ENCODE measurements around the gene MTSS2. TPM values are rescaled to one million over a fixed set of nuclear protein-coding genes. Genes with fewer than 3 reads are reported as not detected.

Gene MTSS2
- total and polyA plus RNA-seq, 2 of the 4 experiments (the other 2 are of a cell fraction), result 9.1 to 86.2 TPM

DNA sequence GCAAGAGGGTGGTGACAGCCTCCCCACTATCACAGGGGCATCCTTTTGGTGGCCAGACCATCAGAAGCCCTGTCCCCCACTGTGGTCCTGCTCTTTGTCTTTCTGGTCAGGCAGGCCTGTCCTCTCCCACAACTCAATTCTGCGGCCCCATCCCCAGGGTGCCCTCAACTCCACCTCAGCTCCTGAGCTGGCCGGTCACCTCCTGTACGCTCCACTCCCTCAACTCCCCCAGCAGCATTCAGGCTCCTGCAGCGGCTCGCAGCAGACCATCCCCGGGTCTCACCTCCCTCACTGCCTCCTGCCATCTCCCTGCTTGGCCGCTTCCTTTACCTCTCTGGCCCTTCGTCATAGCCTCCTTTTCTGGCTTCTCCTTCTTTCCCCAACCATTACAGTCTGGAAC is 43.4 kb upstream of the MTSS2 start:
- no peak overlapping the region for H2AK5ac ChIP-seq (ENCODE audit: low read depth, low read length)
- no peak overlapping the region for H3K14ac ChIP-seq (replicated peaks; ENCODE audit: low read depth, low read length)
- BruUV-seq (replicated peaks), result no TSS peak
- no peaks in the 10 kb centered on the region for H3K9me1 ChIP-seq (ENCODE audit: insufficient read depth, low read length)
- H4K91ac ChIP-seq (ENCODE audit: insufficient read depth, low read depth, low read length), result no peak overlapping the region
- H3K4me3 ChIP-seq (ENCODE audit: insufficient read depth, low read depth, low read length), result no peak overlapping the region
- no peak overlapping the region for H2BK20ac ChIP-seq (ENCODE audit: low read depth, low read length)
- H2AK9ac ChIP-seq (replicated peaks; ENCODE audit: low read depth, low read length, poor library complexity), result no peak overlapping the region
- DNase-seq (no peak), ATAC-seq (ENCODE audit: low read depth) (no peak)
- peaks cover 0 to 19% of the 10 kb centered on the region in 2 experiments; a peak in 3 of 4 replicates for H3K79me1 ChIP-seq (ENCODE audit: low read depth in 1 of 2, low read length in 2 of 2)
- WGBS, 2 experiments (ENCODE audit: extremely low coverage in 2 of 2, insufficient read length in 1 of 2), result 100% methylated on average over 5 of the region's 8 CpGs; no CpG with 5 or more reads in 1 of the 2 experiments
- no peak overlapping the region for H4K8ac ChIP-seq (ENCODE audit: low read depth in 2 of 2, low read length in 2 of 2)
- H4K20me1 ChIP-seq (ENCODE audit: insufficient read depth, low read length), result no peaks in the 10 kb centered on the region
- H3K23ac ChIP-seq (ENCODE audit: low read depth, low read length), result no peak overlapping the region
- H2AFZ ChIP-seq (replicated peaks; ENCODE audit: low read length, poor library complexity), result peak overlapping the region; percentile 18
- peaks cover 12% of the 10 kb centered on the region; the same call in 1 of the 2 replicates for H3K36me3 ChIP-seq (ENCODE audit: control insufficient read depth, insufficient read depth, low read length)
- H3K4ac ChIP-seq (ENCODE audit: low read depth, low read length), result no peak overlapping the region
- no peak overlapping the region for H2BK5ac ChIP-seq (ENCODE audit: low read depth, low read length, poor library complexity, severe bottlenecking)
- TF ChIP-seq SMC3 (IDR thresholded peaks at IDR 0.05; ENCODE audit: low read depth, low read length), result no peak
- no peak for TF ChIP-seq CEBPB (IDR thresholded peaks at IDR 0.05; ENCODE audit: low read depth, low read length)
- TF ChIP-seq RCOR1 (IDR thresholded peaks at IDR 0.05; ENCODE audit: insufficient replicate concordance, low read length), result no peak
- TF ChIP-seq, protein P1, sequence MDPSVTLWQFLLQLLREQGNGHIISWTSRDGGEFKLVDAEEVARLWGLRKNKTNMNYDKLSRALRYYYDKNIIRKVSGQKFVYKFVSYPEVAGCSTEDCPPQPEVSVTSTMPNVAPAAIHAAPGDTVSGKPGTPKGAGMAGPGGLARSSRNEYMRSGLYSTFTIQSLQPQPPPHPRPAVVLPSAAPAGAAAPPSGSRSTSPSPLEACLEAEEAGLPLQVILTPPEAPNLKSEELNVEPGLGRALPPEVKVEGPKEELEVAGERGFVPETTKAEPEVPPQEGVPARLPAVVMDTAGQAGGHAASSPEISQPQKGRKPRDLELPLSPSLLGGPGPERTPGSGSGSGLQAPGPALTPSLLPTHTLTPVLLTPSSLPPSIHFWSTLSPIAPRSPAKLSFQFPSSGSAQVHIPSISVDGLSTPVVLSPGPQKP (IDR thresholded peaks at IDR 0.05; ENCODE audit: borderline replicate concordance, low read depth, low read length), result no peak
- TF ChIP-seq, protein P2, sequence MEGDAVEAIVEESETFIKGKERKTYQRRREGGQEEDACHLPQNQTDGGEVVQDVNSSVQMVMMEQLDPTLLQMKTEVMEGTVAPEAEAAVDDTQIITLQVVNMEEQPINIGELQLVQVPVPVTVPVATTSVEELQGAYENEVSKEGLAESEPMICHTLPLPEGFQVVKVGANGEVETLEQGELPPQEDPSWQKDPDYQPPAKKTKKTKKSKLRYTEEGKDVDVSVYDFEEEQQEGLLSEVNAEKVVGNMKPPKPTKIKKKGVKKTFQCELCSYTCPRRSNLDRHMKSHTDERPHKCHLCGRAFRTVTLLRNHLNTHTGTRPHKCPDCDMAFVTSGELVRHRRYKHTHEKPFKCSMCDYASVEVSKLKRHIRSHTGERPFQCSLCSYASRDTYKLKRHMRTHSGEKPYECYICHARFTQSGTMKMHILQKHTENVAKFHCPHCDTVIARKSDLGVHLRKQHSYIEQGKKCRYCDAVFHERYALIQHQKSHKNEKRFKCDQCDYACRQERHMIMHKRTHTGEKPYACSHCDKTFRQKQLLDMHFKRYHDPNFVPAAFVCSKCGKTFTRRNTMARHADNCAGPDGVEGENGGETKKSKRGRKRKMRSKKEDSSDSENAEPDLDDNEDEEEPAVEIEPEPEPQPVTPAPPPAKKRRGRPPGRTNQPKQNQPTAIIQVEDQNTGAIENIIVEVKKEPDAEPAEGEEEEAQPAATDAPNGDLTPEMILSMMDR (conservative IDR thresholded peaks at IDR 0.05; ENCODE audit: low read depth, low read length), result no peak
- TF ChIP-seq NFE2L2 (IDR thresholded peaks at IDR 0.05; ENCODE audit: low read depth, low read length), result no peak
- no peak for TF ChIP-seq CHD1 (IDR thresholded peaks at IDR 0.05; ENCODE audit: low read depth, low read length)
- TF ChIP-seq MXI1 (IDR thresholded peaks at IDR 0.05; ENCODE audit: borderline replicate concordance, low read depth, low read length), result no peak
- no peak for TF ChIP-seq BHLHE40 (IDR thresholded peaks at IDR 0.05; ENCODE audit: low read depth, low read length)
- no peak for TF ChIP-seq RFX5 (IDR thresholded peaks at IDR 0.05; ENCODE audit: low read depth, low read length)
- TF ChIP-seq MAZ (IDR thresholded peaks at IDR 0.05; ENCODE audit: borderline replicate concordance, low read depth, low read length), result no peak
- no peak for TF ChIP-seq POLR2A (IDR thresholded peaks at IDR 0.05; ENCODE audit: low read depth, low read length)
- no peak for TF ChIP-seq MAFK (IDR thresholded peaks at IDR 0.05; ENCODE audit: low read depth, low read length)
- no peak for TF ChIP-seq FOS (IDR thresholded peaks at IDR 0.05; ENCODE audit: low read depth, low read length)
- TF ChIP-seq RAD21 (IDR thresholded peaks at IDR 0.05; ENCODE audit: low read length), result no peak
- CTCF ChIA-PET, result no interaction called here
- H3K9ac ChIP-seq (ENCODE audit: low read depth, low read length), result no peak overlapping the region
- no peak overlapping the region for H3K4me2 ChIP-seq (ENCODE audit: low read depth, low read length)
- H3K4me1 ChIP-seq (ENCODE audit: control insufficient read depth, insufficient read depth, low read length), result peaks cover 13% of the 10 kb centered on the region
- in situ Hi-C loops (cut with MboI; ENCODE audit: low sequenced_read_pairs), result no loop called here
- no peak overlapping the region for H4K5ac ChIP-seq (ENCODE audit: low read depth, low read length)
- intact Hi-C loops (cut with micrococcal nuclease), result no loop called here
- H3K27ac ChIP-seq (ENCODE audit: insufficient read depth, low read length), result no peak overlapping the region
- dilution Hi-C loops (cut with HindIII; ENCODE audit: low sequenced_read_pairs, unreplicated experiment), result no loop called here
- no peak overlapping the region for H2BK15ac ChIP-seq (ENCODE audit: low read depth, low read length)
- H3K56ac ChIP-seq (ENCODE audit: extremely low read depth, insufficient read depth, low read length), result no peak overlapping the region
- no peak overlapping the region for H3K18ac ChIP-seq (ENCODE audit: low read depth, low read length)
- no peaks in the 10 kb centered on the region for H3K9me3 ChIP-seq (ENCODE audit: control insufficient read depth, insufficient read depth, low read length)
- H3K27me3 ChIP-seq (ENCODE audit: control insufficient read depth, insufficient read depth, low read length), result no peaks in the 10 kb centered on the region
- POLR2A ChIA-PET (ENCODE audit: unreplicated experiment), result no interaction called here
- no peak overlapping the region for H2BK120ac ChIP-seq (ENCODE audit: low read depth, low read length)

Measured in IMR-90 (cell line).